AG04450 (cell line): ENCODE data around the gene SIGLEC1. TPM values are rescaled to one million over a fixed set of nuclear protein-coding genes. Genes with fewer than 3 reads are reported as not detected.

Experiments
- CTCF ChIA-PET: fragments of 300-600, 350-600 bp; formaldehyde crosslinking; extraction: SDS; loops from one replicate; lab custom pipeline; 2022; ENCODE audit warnings: antibody characterized with exemption, inconsistent platforms; lab: Charles Lee
- POLR2A ChIA-PET: fragments of 350-600 bp; formaldehyde crosslinking; extraction: SDS; loops from one replicate; lab custom pipeline; 2021; ENCODE audit warnings: antibody characterized with exemption, inconsistent platforms; lab: Yijun Ruan, JAX
- DNase-seq: peaks from one replicate; pipeline ENCODE4 v3.0.0-alpha.2; 2011; ENCODE audit warnings: low read depth, low spot score
- H3K27ac ChIP-seq: one replicate; pipeline ENCODE4 v1.5.1; 2012; ENCODE audit warnings: low read depth, low read length, control low read depth
- H3K27me3 ChIP-seq: one replicate; pipeline ENCODE4 v1.6.0; 2012; ENCODE audit warnings: low read length; ENCODE audit not compliant: control insufficient read depth, insufficient read depth
- H3K4me3 ChIP-seq: 2 replicates; pipeline ENCODE4 v1.5.1; 2011; ENCODE audit warnings: mild to moderate bottlenecking, low read depth, low read length, control low read depth
- H3K9me3 ChIP-seq: 2 replicates; pipeline ENCODE4 v1.5.1; 2012; ENCODE audit warnings: low read length; ENCODE audit not compliant: control insufficient read depth, insufficient read depth
- polyA plus RNA-seq: library from polyadenylated mRNA; depleted of rRNA; stranded (reverse); fragments of >200 nt; gene quantifications from 2 replicates; pipeline ENCODE4 v1.2.3, GENCODE V29; 2011
- TF ChIP-seq, protein P1 (sequence below): IDR thresholded peaks from 2 replicates; pipeline ENCODE4 v1.5.1; 2011; ENCODE audit warnings: low read depth, low read length, control low read depth, inconsistent platforms

Gene SIGLEC1
- polyA plus RNA-seq, 1 experiment, result not detected

DNA sequence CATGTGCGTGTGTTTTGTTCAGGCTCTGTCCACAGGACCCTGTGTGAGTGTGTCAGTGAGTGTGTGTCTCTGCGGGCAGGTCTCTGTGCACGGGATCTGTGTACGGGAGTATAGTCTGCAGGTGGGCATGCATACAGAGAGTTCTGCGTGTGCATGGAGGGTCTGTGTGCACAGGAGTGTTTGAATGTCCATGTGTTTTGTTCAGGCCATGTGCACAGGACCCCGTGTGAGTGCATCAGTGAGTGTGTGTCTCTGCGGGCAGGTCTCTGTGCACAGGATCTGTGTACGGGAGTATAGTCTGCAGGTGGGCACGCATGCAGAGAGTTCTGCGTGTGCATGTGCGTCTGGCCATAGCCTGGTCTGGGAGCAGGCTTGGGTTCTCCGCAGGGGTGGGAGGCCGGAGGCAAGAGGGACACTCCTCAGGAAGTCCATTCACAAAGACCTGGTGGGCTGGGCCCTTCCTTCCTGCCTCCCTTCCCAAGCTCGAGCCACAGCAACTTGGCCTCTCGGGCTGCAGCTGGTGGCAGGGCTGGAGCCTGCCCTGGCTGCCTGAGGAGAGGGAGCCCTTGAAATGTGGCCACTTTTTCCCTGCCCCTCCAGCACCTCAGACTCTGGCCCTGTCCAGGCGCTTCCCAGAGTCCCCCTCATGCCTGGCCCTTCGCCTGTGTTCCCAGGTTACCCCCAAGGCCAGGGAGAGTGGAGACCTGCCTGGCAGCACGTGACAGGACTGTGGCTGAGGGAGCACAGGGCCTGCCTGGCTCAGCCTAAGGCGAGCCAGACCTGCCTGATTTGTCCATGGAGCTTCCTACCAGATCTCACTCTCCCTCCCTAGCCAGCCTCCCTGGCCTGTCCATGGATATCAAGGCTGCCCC, 26.9 kb upstream of the SIGLEC1 start:
- DNase-seq, result no peak
- ChIA-PET POLR2A (no interaction called here), CTCF (interaction anchor here (1.3 kb wide), 1 partner anchor 23 kb away, joined by 4 read pairs; no protein-coding TSS in a partner anchor)
- H3K4me3 ChIP-seq, result no peak overlapping the region
- no peaks in the 10 kb centered on the region for H3K9me3 ChIP-seq
- TF ChIP-seq, protein P1, sequence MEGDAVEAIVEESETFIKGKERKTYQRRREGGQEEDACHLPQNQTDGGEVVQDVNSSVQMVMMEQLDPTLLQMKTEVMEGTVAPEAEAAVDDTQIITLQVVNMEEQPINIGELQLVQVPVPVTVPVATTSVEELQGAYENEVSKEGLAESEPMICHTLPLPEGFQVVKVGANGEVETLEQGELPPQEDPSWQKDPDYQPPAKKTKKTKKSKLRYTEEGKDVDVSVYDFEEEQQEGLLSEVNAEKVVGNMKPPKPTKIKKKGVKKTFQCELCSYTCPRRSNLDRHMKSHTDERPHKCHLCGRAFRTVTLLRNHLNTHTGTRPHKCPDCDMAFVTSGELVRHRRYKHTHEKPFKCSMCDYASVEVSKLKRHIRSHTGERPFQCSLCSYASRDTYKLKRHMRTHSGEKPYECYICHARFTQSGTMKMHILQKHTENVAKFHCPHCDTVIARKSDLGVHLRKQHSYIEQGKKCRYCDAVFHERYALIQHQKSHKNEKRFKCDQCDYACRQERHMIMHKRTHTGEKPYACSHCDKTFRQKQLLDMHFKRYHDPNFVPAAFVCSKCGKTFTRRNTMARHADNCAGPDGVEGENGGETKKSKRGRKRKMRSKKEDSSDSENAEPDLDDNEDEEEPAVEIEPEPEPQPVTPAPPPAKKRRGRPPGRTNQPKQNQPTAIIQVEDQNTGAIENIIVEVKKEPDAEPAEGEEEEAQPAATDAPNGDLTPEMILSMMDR, result no peak
- peaks cover 17% of the 10 kb centered on the region for H3K27me3 ChIP-seq
- H3K27ac ChIP-seq, result no peak overlapping the region

DNA sequence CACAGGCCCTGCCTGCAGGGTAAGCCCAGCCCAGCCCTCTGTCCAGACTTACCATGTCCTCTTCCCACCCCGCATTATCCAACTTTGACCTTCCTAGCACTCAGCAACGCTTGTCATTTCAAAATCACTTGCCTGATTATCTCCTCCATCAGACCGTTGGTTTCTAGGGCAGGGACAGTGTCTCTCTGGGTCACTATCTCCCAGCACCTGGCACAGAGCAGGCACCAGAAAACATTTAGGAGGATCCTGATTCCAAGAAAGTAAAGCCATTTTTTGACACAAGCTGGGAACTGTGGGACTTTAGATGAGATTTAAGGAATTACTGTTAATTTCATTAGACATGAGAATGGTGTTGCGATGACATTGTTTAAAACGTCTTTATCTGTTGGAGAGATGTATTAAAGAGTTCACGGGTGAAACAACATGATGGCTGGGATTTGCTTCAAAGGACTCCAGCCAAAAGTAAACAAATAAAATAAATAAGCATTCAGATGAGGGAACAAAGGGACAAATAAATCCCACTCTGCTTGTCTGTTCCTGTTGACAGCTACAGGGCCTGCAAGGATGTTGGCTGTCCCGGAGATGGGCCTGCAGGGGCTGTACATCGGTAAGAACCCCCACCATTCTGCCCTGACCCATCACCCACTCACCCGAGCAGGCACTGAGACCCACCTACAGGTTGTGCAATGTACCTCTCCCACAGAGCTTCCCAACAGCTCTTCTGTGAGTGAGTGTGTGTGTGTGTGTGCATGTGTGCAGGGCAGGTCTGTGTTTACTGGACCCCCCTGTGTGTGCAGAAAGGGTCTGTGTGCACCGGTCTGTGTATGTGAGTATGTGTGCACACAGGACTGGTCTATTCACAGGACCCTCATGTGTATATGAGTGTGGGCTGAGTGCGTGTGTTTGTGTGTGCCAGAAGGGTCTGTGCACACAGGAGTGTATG, 26.0 kb upstream of the SIGLEC1 start:
- H3K4me3 ChIP-seq, result no peak overlapping the region
- DNase-seq, result no peak
- ChIA-PET POLR2A (no interaction called here), CTCF (interaction anchor here (1.0 kb wide), 1 partner anchor 28 kb away, joined by 3 read pairs; no protein-coding TSS in a partner anchor)
- TF ChIP-seq, protein P1, result no peak
- no peak overlapping the region for H3K27ac ChIP-seq
- no peaks in the 10 kb centered on the region for H3K9me3 ChIP-seq
- H3K27me3 ChIP-seq, result peaks cover 20% of the 10 kb centered on the region

DNA sequence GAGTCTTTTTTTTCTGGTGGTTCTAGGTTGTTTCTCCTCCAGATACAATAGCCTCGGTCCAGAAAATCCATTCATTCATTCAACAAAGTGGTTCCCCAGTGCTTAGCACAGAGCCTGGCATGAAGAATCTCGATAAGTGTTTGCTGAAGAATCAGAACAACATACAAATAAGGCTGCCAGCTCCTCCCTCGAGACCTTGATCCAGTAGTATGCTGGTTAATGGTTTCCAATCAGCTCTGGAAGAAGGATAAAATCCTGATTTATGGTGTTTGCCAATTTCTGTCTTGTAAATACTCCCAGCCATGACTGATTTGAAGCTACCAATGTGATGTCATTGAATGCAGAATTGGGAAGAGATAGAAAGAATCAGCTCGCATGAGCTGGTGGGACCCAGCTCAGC, 23.4 kb upstream of the SIGLEC1 start:
- H3K4me3 ChIP-seq, result no peak overlapping the region
- H3K9me3 ChIP-seq, result no peaks in the 10 kb centered on the region
- CTCF ChIA-PET, result no interaction called here
- H3K27me3 ChIP-seq, result peaks cover 37% of the 10 kb centered on the region
- no peak overlapping the region for H3K27ac ChIP-seq
- DNase-seq, result no peak
- POLR2A ChIA-PET, result interaction anchor here (0.7 kb wide), 1 partner anchor 9 kb away, joined by 3 read pairs; no protein-coding TSS in a partner anchor
- TF ChIP-seq, protein P1, result no peak

DNA sequence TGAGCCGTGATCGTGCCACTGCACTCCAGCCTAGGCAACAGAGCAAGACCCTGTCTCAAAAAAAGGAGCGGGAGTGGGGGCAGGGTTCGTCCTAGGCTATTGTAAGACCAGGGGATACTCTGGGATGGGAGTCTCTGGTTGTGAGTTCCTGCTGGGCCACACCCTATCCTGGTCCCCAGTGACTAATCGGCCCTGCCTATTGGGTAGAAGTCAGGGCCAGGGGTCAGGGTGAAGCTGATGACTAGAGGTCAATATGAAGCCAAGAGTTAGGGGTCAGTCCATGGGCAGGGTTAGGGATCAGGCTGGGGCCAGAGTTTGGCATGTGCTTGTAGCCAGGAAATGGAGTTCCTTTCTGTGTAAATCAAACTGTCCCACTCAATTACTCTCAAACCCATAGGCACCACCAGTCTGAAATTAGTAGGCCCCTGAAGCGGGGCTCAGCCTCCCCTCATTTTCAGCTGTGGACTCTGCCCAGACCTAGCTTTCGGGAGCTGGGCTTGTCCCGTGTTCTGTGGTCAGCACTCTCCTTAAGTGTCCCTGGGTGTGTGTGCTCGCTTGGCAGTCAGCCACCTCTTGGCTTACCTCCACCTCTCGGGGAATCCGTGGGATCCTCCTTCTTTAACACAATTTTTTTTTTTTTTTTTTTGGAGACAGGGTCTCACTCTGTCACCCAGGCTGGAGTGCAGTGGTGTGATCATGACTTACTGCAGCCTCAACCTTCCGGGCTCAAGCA, 21.9 kb upstream of the SIGLEC1 start:
- peaks cover 44% of the 10 kb centered on the region for H3K27me3 ChIP-seq
- H3K27ac ChIP-seq, result no peak overlapping the region
- ChIA-PET CTCF (interaction anchor here (3.1 kb wide), 1 partner anchor 23 kb away, joined by 13 read pairs; no protein-coding TSS in a partner anchor), POLR2A (no interaction called here)
- TF ChIP-seq, protein P1, result no peak
- H3K9me3 ChIP-seq, result no peaks in the 10 kb centered on the region
- no peak overlapping the region for H3K4me3 ChIP-seq
- no peak for DNase-seq
